ENCODE results near the gene SLC30A2.

Gene SLC30A2

GRCh38 chr1:26003756-26004155 is 42.2 kb downstream of the SLC30A2 start:
- TF ChIP-seq ZFX (IDR thresholded peaks at IDR 0.05; ENCODE audit: borderline replicate concordance) (no peak), CTCF (IDR thresholded peaks at IDR 0.05) (no peak)
- no peak overlapping the region for H3K27ac ChIP-seq

- no peak for TF ChIP-seq ZFX (IDR thresholded peaks at IDR 0.05; ENCODE audit: borderline replicate concordance)
- no peak for TF ChIP-seq CTCF (IDR thresholded peaks at IDR 0.05)
- no peak overlapping the region for H3K27ac ChIP-seq
Observed at GRCh38 chr1:26003262-26003661, 42.7 kb downstream of the SLC30A2 start.

GRCh38 chr1:25999041-25999800 is 46.7 kb downstream of the SLC30A2 start:
- TF ChIP-seq CTCF (IDR thresholded peaks at IDR 0.05), result no peak
- no peak for TF ChIP-seq ZFX (IDR thresholded peaks at IDR 0.05; ENCODE audit: borderline replicate concordance)
- no peak overlapping the region for H3K27ac ChIP-seq

- no peak for TF ChIP-seq ZFX (IDR thresholded peaks at IDR 0.05; ENCODE audit: borderline replicate concordance)
- TF ChIP-seq CTCF (IDR thresholded peaks at IDR 0.05), result peak; percentile 95
- H3K27ac ChIP-seq, result peak within 1 kb of the TSS; percentile 74
Observed at GRCh38 chr1:25997828-25998761, 47.8 kb downstream of the SLC30A2 start, which contains the start of gene PAFAH2. PAFAH2 (minus strand) TSS chr1:25998063; CDS start chr1:25990816, 7,247 bp downstream.

- peak overlapping the region; percentile 74 for H3K27ac ChIP-seq
- no peak for TF ChIP-seq CTCF (IDR thresholded peaks at IDR 0.05)
- TF ChIP-seq ZFX (IDR thresholded peaks at IDR 0.05; ENCODE audit: borderline replicate concordance), result no peak
Observed at GRCh38 chr1:25996966-25997827, 48.7 kb downstream of the SLC30A2 start.

- H3K27ac ChIP-seq, result no peak overlapping the region
- TF ChIP-seq CTCF (IDR thresholded peaks at IDR 0.05) (no peak), ZFX (IDR thresholded peaks at IDR 0.05; ENCODE audit: borderline replicate concordance) (no peak)
Observed at GRCh38 chr1:25994402-25995150, 51.3 kb downstream of the SLC30A2 start.

All from 22Rv1 (cell line).